Cerebellar nuclear complex (tissue), 1 donor: Measurements from ENCODE around the gene SF3A2.

ENCODE experiments used
- DNase-seq, 2 experiments: peaks; one replicate each; lab custom pipeline; 2025; lab: John Stamatoyannopoulos, UW

The SF3A2 gene

GRCh38 chr19:2226840-2227360 is 9.7 kb upstream of the SF3A2 start:
- DNase-seq, result no peak

DNA sequence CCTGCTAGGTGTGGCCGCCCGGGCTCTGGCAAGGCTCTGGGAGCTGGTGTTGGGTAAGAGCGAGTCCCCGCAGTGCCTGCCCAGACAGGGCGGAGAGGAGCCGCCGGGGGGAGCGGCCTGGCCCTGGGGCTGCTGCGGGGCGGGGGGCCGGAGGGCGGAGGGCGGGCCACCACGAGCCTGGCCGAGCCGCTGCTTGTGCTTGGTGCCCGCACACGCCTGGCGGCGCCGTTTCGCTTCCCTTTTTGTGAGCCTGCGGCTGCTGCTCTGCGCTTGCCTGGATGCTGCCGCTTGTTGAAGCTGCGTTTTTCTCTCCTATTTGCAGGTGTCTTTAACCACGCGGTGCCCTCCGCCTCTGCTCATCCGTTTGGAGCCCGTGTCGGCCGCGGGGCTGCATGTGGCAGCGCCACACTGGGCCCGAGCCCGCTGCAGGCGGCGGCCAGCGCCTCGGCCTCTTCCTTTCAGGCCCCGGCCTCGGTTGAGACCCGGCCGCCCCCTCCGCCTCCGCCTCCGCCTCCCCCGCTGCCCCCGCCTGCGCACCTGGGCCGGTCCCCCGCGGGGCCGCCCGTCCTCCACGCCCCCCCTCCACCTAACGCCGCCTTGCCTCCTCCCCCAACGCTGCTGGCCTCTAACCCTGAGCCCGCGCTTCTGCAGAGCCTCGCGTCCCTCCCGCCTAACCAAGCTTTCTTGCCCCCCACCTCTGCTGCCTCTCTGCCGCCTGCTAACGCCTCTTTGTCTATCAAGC is 9.0 kb upstream of the SF3A2 start:
- no peak for DNase-seq

DNA sequence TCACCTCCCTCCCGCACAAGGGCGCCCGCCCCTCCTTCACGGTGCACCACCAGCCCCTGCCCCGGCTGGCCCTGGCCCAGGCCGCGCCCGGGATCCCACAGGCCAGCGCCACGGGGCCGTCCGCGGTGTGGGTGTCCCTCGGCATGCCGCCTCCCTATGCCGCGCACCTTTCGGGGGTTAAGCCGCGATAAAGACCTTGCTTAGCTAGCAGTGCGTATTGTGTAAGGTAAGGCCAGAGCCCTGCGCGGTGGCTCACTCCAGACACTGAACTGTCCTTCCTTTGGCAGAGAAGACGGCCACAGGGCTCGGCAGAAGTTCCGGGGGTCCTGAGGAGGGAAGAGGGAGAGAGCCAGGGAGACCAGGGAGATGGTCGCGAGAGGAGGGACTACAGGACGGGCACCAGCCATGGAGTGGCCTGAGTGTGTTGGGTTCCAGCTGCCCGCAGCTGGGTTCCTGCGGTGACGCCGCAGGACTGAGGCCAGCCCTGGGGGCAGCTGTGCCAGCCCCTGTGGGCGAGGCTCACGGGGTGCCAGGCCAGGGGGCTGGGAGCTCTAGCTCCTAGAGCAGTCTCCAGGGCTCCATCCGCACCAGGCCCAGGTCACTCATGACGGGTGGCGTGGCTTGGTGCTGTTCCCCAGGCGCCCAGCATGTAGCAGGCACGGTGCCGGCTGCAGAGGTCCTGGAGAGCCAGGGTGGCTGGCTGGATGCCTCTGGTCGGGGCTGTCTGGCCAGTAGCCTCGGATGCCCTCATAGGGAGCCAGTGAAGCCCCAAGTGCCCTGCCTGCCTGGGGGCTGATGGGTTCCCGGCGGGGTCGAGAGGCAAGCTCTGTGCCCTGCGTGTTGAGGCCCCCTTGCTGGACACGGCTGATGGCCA is 8.2 kb upstream of the SF3A2 start:
- no peak for DNase-seq

GRCh38 chr19:2229103-2230032 is 7.3 kb upstream of the SF3A2 start:
- DNase-seq, result no peak

- DNase-seq, result no peak
Observed at GRCh38 chr19:2230033-2230531, 6.5 kb upstream of the SF3A2 start.

GRCh38 chr19:2230807-2231533 is 5.7 kb upstream of the SF3A2 start:
- DNase-seq, result no peak

DNA sequence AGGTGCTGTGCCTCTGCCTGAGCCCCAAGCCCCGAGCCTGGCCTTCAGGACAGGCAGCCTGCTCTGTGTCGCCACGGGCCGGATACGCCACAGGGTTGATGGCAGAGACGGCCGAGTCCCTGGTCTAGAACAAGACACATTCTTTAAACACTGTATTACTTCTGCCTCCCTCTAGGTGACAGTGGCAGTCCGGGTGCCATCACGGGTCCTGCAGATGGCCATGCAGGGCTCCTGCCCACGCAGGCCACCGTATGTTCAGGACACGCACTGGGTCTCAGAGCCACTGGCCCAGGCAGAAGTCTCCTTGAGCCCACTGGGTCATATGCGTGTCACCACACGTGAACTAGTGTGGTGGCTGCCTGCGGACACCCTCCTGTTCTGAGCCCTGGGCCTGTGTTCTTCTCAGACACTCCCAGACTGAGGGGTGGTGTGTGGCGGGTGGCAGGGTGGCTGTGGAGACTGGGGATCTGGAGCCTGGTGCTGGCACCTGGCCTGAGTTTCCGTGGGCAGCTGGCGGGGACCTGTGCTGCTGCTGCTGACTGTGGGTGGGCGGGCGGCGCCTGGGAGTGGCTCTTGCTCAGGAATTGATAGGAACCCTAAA is 4.9 kb upstream of the SF3A2 start:
- DNase-seq, result no peak

DNA sequence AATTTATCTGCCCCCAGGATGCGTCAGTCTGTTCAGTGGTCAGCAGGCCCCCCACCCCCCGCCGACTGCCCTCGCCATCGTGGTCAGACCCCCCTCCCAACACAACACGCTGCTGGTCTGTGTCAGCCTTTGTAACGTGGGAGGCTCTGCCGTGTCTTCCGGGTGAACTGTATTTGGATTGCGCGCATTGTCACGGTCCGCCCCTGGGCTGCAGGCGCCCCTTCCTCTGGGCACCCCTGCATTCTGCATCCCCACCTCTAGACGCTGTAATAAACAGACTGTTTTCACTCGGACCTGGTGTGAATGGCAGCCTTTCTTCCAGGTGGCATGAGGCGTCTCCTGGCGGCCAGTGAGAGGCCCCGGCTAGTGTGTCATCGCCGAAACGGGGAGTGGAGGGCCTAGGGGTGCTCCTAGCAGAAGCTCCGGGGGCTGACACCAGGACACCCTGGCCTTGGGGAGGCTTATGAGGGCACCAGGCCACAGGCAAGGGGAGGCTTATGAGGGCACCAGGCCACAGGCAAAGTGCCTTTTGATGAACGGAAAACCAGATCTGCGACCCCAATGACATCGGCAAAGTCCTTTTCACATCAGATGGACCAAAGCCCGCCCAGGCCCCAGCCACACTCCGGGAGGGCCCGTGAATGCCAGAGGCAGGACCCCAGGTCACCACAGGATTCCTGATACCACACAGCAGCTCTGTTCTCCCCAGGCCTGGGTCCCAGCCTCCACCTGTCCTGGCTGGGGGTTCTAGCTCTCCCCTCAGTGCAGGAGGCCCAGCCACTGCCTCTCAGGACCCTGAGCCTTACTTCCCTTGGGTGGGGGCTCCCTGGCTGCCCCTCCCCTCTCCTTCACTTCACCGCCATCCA is 4.1 kb upstream of the SF3A2 start:
- no peak for DNase-seq

GRCh38 chr19:2233601-2234280 is 2.9 kb upstream of the SF3A2 start:
- no peak for DNase-seq

DNA sequence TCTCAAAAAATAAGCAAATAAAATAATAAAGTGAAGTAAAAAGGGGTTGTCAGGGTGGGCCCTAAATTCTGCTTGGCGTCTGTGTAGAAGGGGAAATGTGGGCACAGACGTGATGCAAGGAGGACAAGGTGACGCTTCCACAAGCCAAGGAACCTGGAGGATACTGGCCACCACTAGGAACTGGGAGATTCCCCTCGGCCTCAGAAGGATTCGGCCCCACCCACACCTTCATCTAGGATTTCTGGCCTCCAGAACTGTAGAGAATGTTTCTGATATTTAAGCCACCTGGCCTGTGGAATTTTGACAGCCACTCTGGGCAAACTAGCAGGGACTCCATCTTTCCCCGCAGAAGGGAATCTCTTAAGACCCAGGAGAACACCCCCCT is 1.6 kb upstream of the SF3A2 start:
- no peak for DNase-seq

DNA sequence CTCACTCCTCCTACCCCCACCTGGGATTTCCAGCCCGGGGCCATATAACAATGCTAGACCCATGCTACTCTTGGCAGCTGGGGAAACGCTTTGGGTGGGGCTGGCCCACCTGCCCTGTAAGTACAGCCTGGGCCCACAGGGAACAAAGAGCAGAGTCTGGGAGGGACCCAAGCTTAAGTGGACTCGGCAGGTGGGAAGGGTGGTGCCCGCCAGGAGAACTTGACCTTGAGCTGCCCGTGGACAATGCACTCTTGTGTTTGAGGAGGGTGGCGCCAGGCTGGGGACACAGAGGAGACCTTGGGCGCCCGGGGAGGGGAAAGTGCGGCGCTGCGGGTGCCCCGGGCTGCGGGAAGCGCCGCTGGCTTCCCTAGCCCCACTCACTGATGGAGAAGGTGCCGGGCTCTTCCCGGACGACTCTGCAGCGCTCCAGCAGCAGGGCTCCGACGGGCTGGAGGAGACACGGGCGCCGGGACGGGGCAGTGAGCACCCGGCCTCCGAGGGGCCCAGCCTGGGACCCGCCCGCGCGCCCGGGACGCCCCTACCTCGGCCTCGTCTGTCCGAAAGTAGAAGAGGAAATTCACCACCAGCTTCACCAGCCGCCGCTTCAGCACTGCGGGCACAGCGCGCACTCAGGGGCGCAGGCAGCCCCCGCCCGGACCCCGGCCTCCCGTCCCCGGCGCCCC is 1.1 kb upstream of the SF3A2 start:
- no peak for DNase-seq

DNA sequence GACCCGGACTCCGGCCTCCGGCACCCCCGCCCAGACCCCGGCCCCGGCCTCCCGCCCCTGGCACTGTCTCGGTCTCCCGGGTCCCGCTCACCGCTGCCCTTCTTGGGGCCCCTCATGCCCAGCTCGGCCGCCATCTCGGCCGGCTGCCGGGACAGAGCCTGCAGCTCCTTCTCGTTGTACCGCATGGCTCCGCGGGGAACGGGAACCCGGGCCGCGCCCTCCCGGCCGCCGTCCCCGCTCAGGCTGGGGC is 635 bp upstream of the SF3A2 start:
- no peak for DNase-seq

DNA sequence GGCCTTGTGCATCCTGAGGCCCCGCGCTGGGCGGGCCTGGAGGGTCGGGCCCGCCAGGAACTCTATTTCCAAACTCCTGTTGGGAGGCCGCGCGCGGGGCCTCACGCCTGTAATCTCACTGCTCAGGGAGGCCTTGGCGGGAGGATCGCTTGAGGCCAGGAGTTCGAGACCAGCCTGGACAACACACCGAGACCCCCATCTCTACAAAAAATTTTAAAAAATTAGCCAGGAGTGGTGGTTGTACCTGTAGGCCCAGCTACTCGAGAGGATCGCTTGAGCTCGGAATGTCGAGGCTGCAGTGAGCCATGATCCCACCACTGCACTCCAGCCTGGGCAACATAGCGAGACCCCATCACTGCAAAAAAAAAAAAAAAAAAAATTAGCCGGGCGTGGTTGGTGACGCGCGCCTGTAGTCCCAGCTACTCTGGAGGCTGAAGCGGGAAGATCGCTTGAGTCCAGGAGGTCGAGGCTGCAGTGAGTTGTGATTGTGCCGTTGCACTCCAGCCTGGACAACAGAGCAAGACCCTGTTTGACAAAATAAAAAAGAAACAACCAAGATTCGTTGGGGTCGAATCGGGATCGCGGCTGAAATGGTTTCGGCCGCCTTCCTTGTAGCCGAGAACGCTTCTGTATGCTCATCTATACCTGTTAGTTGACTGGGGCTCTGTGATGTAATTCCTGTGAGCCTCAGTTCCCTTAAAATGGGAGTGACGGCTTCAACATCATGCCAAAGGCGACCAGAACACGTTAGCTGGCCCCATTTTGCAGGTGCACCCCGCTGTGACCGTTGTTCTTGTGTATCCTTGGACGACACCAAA is 636 bp downstream of the SF3A2 start:
- DNase-seq, result no peak

GRCh38 chr19:2237869-2238153 is 1.2 kb downstream of the SF3A2 start:
- no peak for DNase-seq

DNA sequence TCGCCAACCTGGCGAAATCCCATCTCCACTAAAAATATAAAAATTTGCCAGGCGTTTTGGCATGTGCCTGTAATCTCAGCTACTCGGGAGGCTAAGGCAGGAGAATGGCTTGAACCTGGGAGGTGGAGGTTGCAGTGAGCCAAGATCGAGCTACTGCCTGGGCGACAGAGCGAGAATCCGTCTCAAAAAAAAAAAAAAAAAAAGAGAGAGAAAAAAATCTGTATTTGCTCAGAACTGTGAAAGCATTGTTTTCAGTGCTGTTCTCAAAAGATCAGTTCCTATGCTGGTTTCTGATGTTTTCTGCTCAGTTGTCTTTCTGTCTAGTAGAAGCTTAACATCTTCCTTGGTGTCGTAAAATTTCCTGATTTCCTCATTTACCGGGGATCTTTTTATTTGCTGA is 2.5 kb downstream of the SF3A2 start:
- no peak for DNase-seq

GRCh38 chr19:2239771-2240770 is 3.4 kb downstream of the SF3A2 start:
- no peak for DNase-seq
